ENCODE data around the gene ECSCR. TPM values are rescaled to one million over a fixed set of nuclear protein-coding genes. Genes with fewer than 3 reads are reported as not detected.

Gene ECSCR
- total and polyA plus RNA-seq, 2 of the 8 experiments (the other 6 are each of a cell fraction or from before 2014, with no cell fraction given), result 2.7 to 7.2 TPM

DNA sequence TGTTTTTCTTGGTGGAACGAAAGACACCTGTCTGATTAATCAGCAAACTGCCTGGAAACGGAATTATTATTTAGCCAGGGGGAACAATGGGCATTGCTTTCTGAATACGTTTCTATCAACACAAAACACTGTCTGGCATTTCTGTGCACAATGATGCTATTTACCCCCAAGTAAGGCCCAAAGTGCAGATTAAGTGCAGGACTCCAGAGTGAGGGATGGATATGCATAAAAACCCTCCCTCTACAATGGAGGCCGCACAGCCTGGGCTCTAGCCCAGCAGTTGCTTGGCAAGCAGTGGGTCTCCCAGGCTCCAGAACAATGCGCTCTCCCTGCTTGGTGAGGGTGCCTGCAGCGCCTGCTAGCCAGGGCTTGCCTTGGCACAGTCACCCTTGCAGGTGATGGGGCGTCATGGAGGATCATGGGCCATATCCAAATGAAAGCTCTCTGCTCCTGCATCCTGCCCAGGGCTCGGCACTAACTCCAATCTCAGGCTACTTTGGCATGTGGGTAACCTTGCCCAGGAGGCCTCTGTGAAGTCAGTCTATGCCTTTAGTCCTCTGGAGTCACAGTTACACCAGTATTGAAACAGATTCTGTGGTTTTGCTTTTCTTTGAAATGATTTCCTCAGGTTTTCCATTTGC, 47.2 kb downstream of the ECSCR start (continued):
- no peak for TF ChIP-seq CHD2 (IDR thresholded peaks at IDR 0.05; ENCODE audit: low read length)
- TF ChIP-seq, protein P1, sequence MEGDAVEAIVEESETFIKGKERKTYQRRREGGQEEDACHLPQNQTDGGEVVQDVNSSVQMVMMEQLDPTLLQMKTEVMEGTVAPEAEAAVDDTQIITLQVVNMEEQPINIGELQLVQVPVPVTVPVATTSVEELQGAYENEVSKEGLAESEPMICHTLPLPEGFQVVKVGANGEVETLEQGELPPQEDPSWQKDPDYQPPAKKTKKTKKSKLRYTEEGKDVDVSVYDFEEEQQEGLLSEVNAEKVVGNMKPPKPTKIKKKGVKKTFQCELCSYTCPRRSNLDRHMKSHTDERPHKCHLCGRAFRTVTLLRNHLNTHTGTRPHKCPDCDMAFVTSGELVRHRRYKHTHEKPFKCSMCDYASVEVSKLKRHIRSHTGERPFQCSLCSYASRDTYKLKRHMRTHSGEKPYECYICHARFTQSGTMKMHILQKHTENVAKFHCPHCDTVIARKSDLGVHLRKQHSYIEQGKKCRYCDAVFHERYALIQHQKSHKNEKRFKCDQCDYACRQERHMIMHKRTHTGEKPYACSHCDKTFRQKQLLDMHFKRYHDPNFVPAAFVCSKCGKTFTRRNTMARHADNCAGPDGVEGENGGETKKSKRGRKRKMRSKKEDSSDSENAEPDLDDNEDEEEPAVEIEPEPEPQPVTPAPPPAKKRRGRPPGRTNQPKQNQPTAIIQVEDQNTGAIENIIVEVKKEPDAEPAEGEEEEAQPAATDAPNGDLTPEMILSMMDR (IDR thresholded peaks at IDR 0.05; ENCODE audit: control extremely low read depth in 1 of 3, insufficient read depth in 1 of 3, low read depth in 1 of 3, low read length in 3 of 3), result no peak
- no peak for TF ChIP-seq KDM5A (IDR thresholded peaks at IDR 0.05; ENCODE audit: low read length)
- TF ChIP-seq SIN3A (conservative IDR thresholded peaks at IDR 0.05 in 1 of 2, IDR thresholded peaks at IDR 0.05 in 1 of 2; ENCODE audit: low read depth in 1 of 2, low read length in 2 of 2), result no peak
